Spinal cord (tissue), 10 donors: ENCODE results near the gene SPATA33. TPM values are rescaled to one million over a fixed set of nuclear protein-coding genes. Genes with fewer than 3 reads are reported as not detected.
"Not testable (repeated sequence)": the region's sequence is repeated elsewhere in the genome, so short reads cannot be mapped to it uniquely, and the experiment has no call there.

Experiments used
- DNase-seq, 6 donors: peaks; one replicate each; pipeline versions ENCODE4 v3.0.0 to v3.0.0-alpha.2; 2013 to 2015; ENCODE audit warnings: low spot score in 6 of 6, low read depth in 4 of 6
- H3K27ac ChIP-seq: one replicate; pipeline ENCODE4 v1.5.1; 2013; ENCODE audit warnings: low read depth, low read length, control low read depth
- H3K27me3 ChIP-seq: one replicate; pipeline ENCODE4 v1.6.1; 2013; ENCODE audit warnings: low read length; ENCODE audit not compliant: control insufficient read depth, insufficient read depth
- H3K36me3 ChIP-seq: one replicate; pipeline ENCODE4 v1.6.1; 2013; ENCODE audit warnings: low read length; ENCODE audit not compliant: control insufficient read depth, insufficient read depth
- H3K4me1 ChIP-seq: one replicate; pipeline ENCODE4 v1.6.1; 2013; ENCODE audit warnings: low read length; ENCODE audit not compliant: control insufficient read depth, insufficient read depth
- H3K4me3 ChIP-seq: one replicate; pipeline ENCODE4 v1.5.1; 2013; ENCODE audit warnings: low read depth, low read length, control low read depth
- H3K9me3 ChIP-seq: one replicate; pipeline ENCODE4 v1.6.1; 2013; ENCODE audit warnings: low read length; ENCODE audit not compliant: control insufficient read depth, insufficient read depth
- WGBS: methylation state at CpG from one replicate; pipeline ENCODE4 v1.1.5; 2013; ENCODE audit warnings: missing lambda C conversion rate; ENCODE audit not compliant: insufficient coverage; 5-methylcytosine and 5-hydroxymethylcytosine counted together
- polyA plus RNA-seq, 2 donors: library from polyadenylated mRNA; unstranded; fragments of 120-200 nt; gene quantifications; one replicate each; pipeline ENCODE4 v1.2.1, GENCODE V29; 2013; ENCODE audit not compliant: insufficient read length in 2 of 2
- total RNA-seq, 2 donors: library from RNA; depleted of rRNA in 1 of 2; stranded (reverse); fragments of 120-200 nt in 1 of 2; fragments of >200 nt in 1 of 2; gene quantifications; one replicate each; pipeline versions ENCODE4 v1.2.3 to v1.2.4, GENCODE V29; 2013 to 2014
- donor health status: healthy.

SPATA33 gene
- total and polyA plus RNA-seq, 4 donors: 5.7 to 25.4 (median 20.2) TPM

- H3K27ac ChIP-seq: no peak overlapping the region
- H3K4me3 ChIP-seq: no peak overlapping the region
- WGBS: 84% methylated on average over 19 of the region's 25 CpGs
- no peak for DNase-seq
- H3K36me3 ChIP-seq: peaks cover 76% of the 10 kb centered on the region
- H3K9me3 ChIP-seq: no peaks in the 10 kb centered on the region
- H3K27me3 ChIP-seq: no peaks in the 10 kb centered on the region
- H3K4me1 ChIP-seq: peaks cover 29% of the 10 kb centered on the region
Observed at GRCh38 chr16:89695875-89696669, 38.4 kb downstream of the SPATA33 start.

GRCh38 chr16:89696670-89697128 is 39.1 kb downstream of the SPATA33 start:
- WGBS: 83% methylated on average over 18 of the region's 18 CpGs
- peaks cover 70% of the 10 kb centered on the region for H3K36me3 ChIP-seq

GRCh38 chr16:89697161-89697615 is 39.6 kb downstream of the SPATA33 start:
- Histone ChIP-seq H3K36me3 (peaks cover 65% of the 10 kb centered on the region), H3K27me3 (no peaks in the 10 kb centered on the region), H3K27ac (no peak overlapping the region), H3K4me3 (no peak overlapping the region), H3K4me1 (peaks cover 34% of the 10 kb centered on the region), H3K9me3 (no peaks in the 10 kb centered on the region)
- DNase-seq: no peak
- 73% methylated on average over 17 of the region's 19 CpGs for WGBS

More at GRCh38 chr16:89696670-89697128, 39.1 kb downstream of the SPATA33 start:
- no peak for DNase-seq
- Histone ChIP-seq H3K27me3 (no peaks in the 10 kb centered on the region), H3K27ac (no peak overlapping the region), H3K4me1 (peaks cover 29% of the 10 kb centered on the region), H3K4me3 (no peak overlapping the region), H3K9me3 (no peaks in the 10 kb centered on the region)

- Histone ChIP-seq H3K4me1 (peaks cover 38% of the 10 kb centered on the region), H3K27me3 (no peaks in the 10 kb centered on the region), H3K4me3 (no peak overlapping the region), H3K27ac (no peak overlapping the region), H3K9me3 (no peaks in the 10 kb centered on the region), H3K36me3 (peaks cover 59% of the 10 kb centered on the region)
- 75% methylated on average over 30 of the region's 32 CpGs for WGBS
- DNase-seq: no peak
Observed at GRCh38 chr16:89697616-89698331, 40.1 kb downstream of the SPATA33 start.

- not testable (repeated sequence) for H3K4me3 ChIP-seq, H3K27me3 ChIP-seq, H3K9me3 ChIP-seq, DNase-seq, H3K27ac ChIP-seq
- Histone ChIP-seq H3K36me3 (peaks cover 50% of the 10 kb centered on the region), H3K4me1 (peaks cover 38% of the 10 kb centered on the region)
- 94% methylated on average over 8 of the region's 14 CpGs for WGBS
Observed at GRCh38 chr16:89698717-89699116, 41.1 kb downstream of the SPATA33 start.

GRCh38 chr16:89699629-89700099 is 42.0 kb downstream of the SPATA33 start:
- H3K27me3 ChIP-seq, H3K9me3 ChIP-seq, DNase-seq: not testable (repeated sequence)
- Histone ChIP-seq H3K27ac (peak overlapping the region; percentile 90), H3K4me1 (peaks cover 38% of the 10 kb centered on the region), H3K4me3 (peak overlapping the region; percentile 72), H3K36me3 (peaks cover 40% of the 10 kb centered on the region)
- 36% methylated on average over 13 of the region's 18 CpGs for WGBS

GRCh38 chr16:89700100-89700648 is 42.5 kb downstream of the SPATA33 start:
- WGBS: under 1% methylated on average over 30 of the region's 30 CpGs
- Histone ChIP-seq H3K9me3 (no peaks in the 10 kb centered on the region), H3K27me3 (no peaks in the 10 kb centered on the region), H3K4me3 (peak overlapping the region; percentile 72), H3K27ac (peak overlapping the region; percentile 90), H3K36me3 (peaks cover 35% of the 10 kb centered on the region), H3K4me1 (peaks cover 38% of the 10 kb centered on the region)
- peak in 5 of 6 donors; percentile 86 to 98 (median 92) for DNase-seq

- H3K4me1 ChIP-seq: peaks cover 42% of the 10 kb centered on the region
- H3K27ac ChIP-seq: peak overlapping the region; percentile 90
- H3K27me3 ChIP-seq: no peaks in the 10 kb centered on the region
- H3K36me3 ChIP-seq: peaks cover 28% of the 10 kb centered on the region
- WGBS: 1% methylated on average over 76 of the region's 78 CpGs
- peak in 2 of 6 donors; percentile 56 for DNase-seq
- peak overlapping the region; percentile 72 for H3K4me3 ChIP-seq
- no peaks in the 10 kb centered on the region for H3K9me3 ChIP-seq
Observed at GRCh38 chr16:89700649-89701424, 43.2 kb downstream of the SPATA33 start.
